Neuronal stem cell (in vitro differentiated cells): Measurements from ENCODE around the gene EPB41L4B. TPM values are rescaled to one million over a fixed set of nuclear protein-coding genes. Genes with fewer than 3 reads are reported as not detected.
"Not testable (repeated sequence)": the region's sequence is repeated elsewhere in the genome, so short reads cannot be mapped to it uniquely, and the experiment has no call there.

Experiments used
- DNase-seq: peaks from one replicate; pipeline ENCODE4 v3.0.0-alpha.2; 2013; ENCODE audit warnings: low spot score
- H2AFZ ChIP-seq: one replicate; pipeline ENCODE4 v1.6.1; 2013; ENCODE audit warnings: mild to moderate bottlenecking, low read length, inconsistent platforms
- H2AK5ac ChIP-seq: 2 replicates; pipeline ENCODE4 v1.6.1; 2013; ENCODE audit warnings: low read depth, mild to moderate bottlenecking, inconsistent platforms, low read length, moderate library complexity, mixed read lengths
- H2BK120ac ChIP-seq: 2 replicates; pipeline ENCODE4 v1.6.1; 2013; ENCODE audit warnings: low read depth, mild to moderate bottlenecking, inconsistent platforms, low read length, moderate library complexity, mixed read lengths
- H2BK12ac ChIP-seq: one replicate; pipeline ENCODE4 v1.6.1; 2013; ENCODE audit warnings: low read length, inconsistent platforms
- H2BK15ac ChIP-seq: 2 replicates; pipeline ENCODE4 v1.6.1; 2013; ENCODE audit warnings: mild to moderate bottlenecking, low read length, inconsistent platforms, mixed read lengths
- H2BK5ac ChIP-seq: one replicate; pipeline ENCODE4 v1.6.1; 2013; ENCODE audit warnings: inconsistent platforms, mild to moderate bottlenecking, low read length, moderate library complexity
- H3K14ac ChIP-seq: one replicate; pipeline ENCODE4 v1.6.1; 2013; ENCODE audit warnings: low read length, inconsistent platforms
- H3K18ac ChIP-seq: 2 replicates; pipeline ENCODE4 v1.6.1; 2013; ENCODE audit warnings: low read length, inconsistent platforms
- H3K23ac ChIP-seq: 2 replicates; pipeline ENCODE4 v1.6.1; 2013; ENCODE audit warnings: low read depth, mild to moderate bottlenecking, mixed read lengths, low read length, inconsistent platforms; ENCODE audit not compliant: poor library complexity
- H3K27ac ChIP-seq: replicated peaks from 3 replicates; pipeline ENCODE4 v1.5.1; 2013; ENCODE audit warnings: low read length, inconsistent platforms
- H3K27me3 ChIP-seq, 3 experiments: 2 replicates each; pipeline ENCODE4 v1.6.1; 2013; ENCODE audit warnings: low read length in 3 of 3, mild to moderate bottlenecking in 2 of 3, inconsistent platforms in 1 of 3, low read depth in 1 of 3, mixed read lengths in 1 of 3, moderate library complexity in 1 of 3; ENCODE audit not compliant: control insufficient read depth in 3 of 3, insufficient read depth in 3 of 3
- H3K36me3 ChIP-seq, 2 donors: replicated peaks in 1 of 2; 2 replicates each; pipeline ENCODE4 v1.6.1; 2013; ENCODE audit warnings: low read length in 2 of 2; ENCODE audit not compliant: control insufficient read depth in 2 of 2, insufficient read depth in 2 of 2
- H3K4ac ChIP-seq: 2 replicates; pipeline ENCODE4 v1.6.1; 2013; ENCODE audit warnings: inconsistent platforms, mild to moderate bottlenecking, low read length, moderate library complexity
- H3K4me1 ChIP-seq, 2 donors: 1 replicate in 1 of 2; 2 replicates in 1 of 2; pipeline ENCODE4 v1.6.1; 2013; ENCODE audit warnings: low read length in 2 of 2, low read depth in 1 of 2; ENCODE audit not compliant: control insufficient read depth in 2 of 2, insufficient read depth in 1 of 2
- H3K4me2 ChIP-seq: one replicate; pipeline ENCODE4 v1.6.1; 2013; ENCODE audit warnings: mild to moderate bottlenecking, low read length, inconsistent platforms; ENCODE audit not compliant: insufficient read depth, poor library complexity, severe bottlenecking
- H3K4me3 ChIP-seq, 2 donors: 2 replicates each; pipeline ENCODE4 v1.5.1; 2013; ENCODE audit warnings: low read length in 2 of 2, mild to moderate bottlenecking in 2 of 2, inconsistent platforms in 1 of 2, moderate library complexity in 1 of 2
- H3K79me1 ChIP-seq: one replicate; pipeline ENCODE4 v1.6.1; 2013; ENCODE audit warnings: low read depth, mild to moderate bottlenecking, inconsistent platforms, low read length, moderate library complexity
- H3K9ac ChIP-seq: one replicate; pipeline ENCODE4 v1.6.1; 2013; ENCODE audit warnings: mild to moderate bottlenecking, low read depth, low read length, inconsistent platforms; ENCODE audit not compliant: poor library complexity
- H3K9me3 ChIP-seq, 2 donors: replicated peaks in 1 of 2; 2 replicates each; pipeline versions ENCODE3 to v1.6.1; 2013; ENCODE audit warnings: low read length in 2 of 2, mild to moderate bottlenecking in 2 of 2, inconsistent platforms in 1 of 2, low read depth in 1 of 2, mixed read lengths in 1 of 2, moderate library complexity in 1 of 2; ENCODE audit not compliant: control insufficient read depth in 2 of 2, insufficient read depth in 1 of 2
- H4K8ac ChIP-seq: one replicate; pipeline ENCODE4 v1.6.1; 2013; ENCODE audit warnings: low read depth, mild to moderate bottlenecking, inconsistent platforms, low read length, moderate library complexity
- H4K91ac ChIP-seq: one replicate; pipeline ENCODE4 v1.6.1; 2013; ENCODE audit warnings: low read length, low read depth, mild to moderate bottlenecking, inconsistent platforms; ENCODE audit not compliant: poor library complexity
- WGBS, 2 donors: extraction: QIAGEN DNeasy Blood & Tissue Kit; methylation state at CpG; one replicate each; pipeline ENCODE4 v1.1.7; 2013; ENCODE audit warnings: missing lambda C conversion rate in 2 of 2, mixed read lengths in 1 of 2; ENCODE audit not compliant: insufficient read length in 2 of 2, insufficient replicate concordance in 1 of 2; ENCODE audit errors: extremely low coverage in 2 of 2; 5-methylcytosine and 5-hydroxymethylcytosine counted together
- small RNA-seq: library from polyadenylated mRNA; stranded (forward); fragments of <200 nt; extraction: miRNeasy Mini kit (QIAGEN cat#:217004); gene quantifications from one replicate; pipeline ENCODE3, GENCODE V24; 2013; ENCODE audit not compliant: insufficient read depth

The EPB41L4B gene

GRCh38 chr9:109126671-109127070 is 194.2 kb downstream of the EPB41L4B start:
- not testable (repeated sequence) for H4K8ac ChIP-seq, H4K91ac ChIP-seq, H2BK120ac ChIP-seq, H3K9me3 ChIP-seq, H2AFZ ChIP-seq, H3K4me2 ChIP-seq, H3K36me3 ChIP-seq, H3K4me3 ChIP-seq, H3K23ac ChIP-seq, H3K4me1 ChIP-seq, H3K18ac ChIP-seq, H2BK5ac ChIP-seq, H3K27ac ChIP-seq, H3K14ac ChIP-seq, H2BK12ac ChIP-seq, H3K79me1 ChIP-seq, H3K9ac ChIP-seq, H3K4ac ChIP-seq, H2AK5ac ChIP-seq, H2BK15ac ChIP-seq, DNase-seq
- peaks cover 0 to 15% (median 0%) of the 10 kb centered on the region in 3 experiments for H3K27me3 ChIP-seq
- WGBS, 2 donors: no CpG with 5 or more reads among the region's 4 CpGs

GRCh38 chr9:109124121-109124520 is 196.7 kb downstream of the EPB41L4B start:
- no peak overlapping the region for H2BK12ac ChIP-seq
- H2BK5ac ChIP-seq: no peak overlapping the region
- no peak for DNase-seq
- H3K4me1 ChIP-seq: peaks cover 1 to 2% of the 10 kb centered on the region in 2 donors
- no CpG with 5 or more reads among the region's 2 CpGs for WGBS, 2 donors
- H3K36me3 ChIP-seq: no peaks in the 10 kb centered on the region
- H3K4me2 ChIP-seq: no peak overlapping the region
- no peak overlapping the region for H4K8ac ChIP-seq
- H3K4ac ChIP-seq: no peak overlapping the region
- peaks cover 0 to 15% (median 0%) of the 10 kb centered on the region in 3 experiments for H3K27me3 ChIP-seq
- H3K14ac ChIP-seq: no peak overlapping the region
- H2AFZ ChIP-seq: no peak overlapping the region
- no peak overlapping the region for H2BK120ac ChIP-seq
- no peak overlapping the region for H2BK15ac ChIP-seq
- no peak overlapping the region for H3K4me3 ChIP-seq
- H3K79me1 ChIP-seq: peaks cover 2% of the 10 kb centered on the region
- H3K27ac ChIP-seq: no peak overlapping the region
- no peak overlapping the region for H3K9ac ChIP-seq
- no peak overlapping the region for H3K18ac ChIP-seq
- no peak overlapping the region for H2AK5ac ChIP-seq
- H3K23ac ChIP-seq: no peak overlapping the region
- no peak overlapping the region for H4K91ac ChIP-seq
- no peaks in the 10 kb centered on the region for H3K9me3 ChIP-seq

- Histone ChIP-seq H2BK5ac (no peak overlapping the region), H4K91ac (no peak overlapping the region), H2AFZ (peak overlapping the region; percentile 26), H3K4me3 (no peak overlapping the region), H2AK5ac (no peak overlapping the region), H2BK120ac (no peak overlapping the region), H3K9ac (no peak overlapping the region), H3K79me1 (peaks cover 3% of the 10 kb centered on the region), H4K8ac (no peak overlapping the region), H3K4me1 (peaks cover 1 to 4% of the 10 kb centered on the region in 2 donors), H3K18ac (no peak overlapping the region), H3K23ac (no peak overlapping the region), H3K36me3 (peaks cover 0 to 5% of the 10 kb centered on the region in 2 donors), H3K9me3 (no peaks in the 10 kb centered on the region), H2BK12ac (no peak overlapping the region), H2BK15ac (no peak overlapping the region), H3K14ac (no peak overlapping the region), H3K4me2 (no peak overlapping the region), H3K27me3 (peaks cover 0 to 15% (median 0%) of the 10 kb centered on the region in 3 experiments), H3K27ac (no peak overlapping the region), H3K4ac (no peak overlapping the region)
- no CpG with 5 or more reads among the region's 12 CpGs for WGBS, 2 donors
- DNase-seq: no peak
These were observed 197.9 kb downstream of the EPB41L4B start for GRCh38 chr9:109122726-109123621.

Small RNAs within 50 kb of the gene (small RNA-seq; reads per million reads assigned to genes)
- gene RF00019: not detected
- gene RNU6-984P: not detected
